ENCODE results near the gene CCNY.

- no peak for TF ChIP-seq NFIC (IDR thresholded peaks at IDR 0.05)
- TF ChIP-seq TAF1 (IDR thresholded peaks at IDR 0.05; ENCODE audit: low read depth), result no peak
- TF ChIP-seq, protein P1, sequence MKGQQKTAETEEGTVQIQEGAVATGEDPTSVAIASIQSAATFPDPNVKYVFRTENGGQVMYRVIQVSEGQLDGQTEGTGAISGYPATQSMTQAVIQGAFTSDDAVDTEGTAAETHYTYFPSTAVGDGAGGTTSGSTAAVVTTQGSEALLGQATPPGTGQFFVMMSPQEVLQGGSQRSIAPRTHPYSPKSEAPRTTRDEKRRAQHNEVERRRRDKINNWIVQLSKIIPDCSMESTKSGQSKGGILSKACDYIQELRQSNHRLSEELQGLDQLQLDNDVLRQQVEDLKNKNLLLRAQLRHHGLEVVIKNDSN (IDR thresholded peaks at IDR 0.05), result no peak
- TF ChIP-seq FOXM1 (IDR thresholded peaks at IDR 0.05; ENCODE audit: borderline replicate concordance, low read depth), result no peak
- TF ChIP-seq RAD21 (IDR thresholded peaks at IDR 0.05; ENCODE audit: low read depth), result no peak
- no peak for TF ChIP-seq CREB1 (IDR thresholded peaks at IDR 0.05; ENCODE audit: low read depth)
- no peak for TF ChIP-seq MAX (IDR thresholded peaks at IDR 0.05)
- TF ChIP-seq REST (IDR thresholded peaks at IDR 0.05; ENCODE audit: low read depth), result no peak
- TF ChIP-seq EP300 (IDR thresholded peaks at IDR 0.05; ENCODE audit: borderline replicate concordance), result no peak
- no peak for TF ChIP-seq ZBTB7A (IDR thresholded peaks at IDR 0.05; ENCODE audit: low read depth)
Observed at GRCh38 chr10:35351021-35351420, 14.7 kb downstream of the CCNY start.

Measured in Ishikawa (cell line).